OCI-LY1 (cell line): ENCODE measurements around the gene PDZD2.

ENCODE experiments used
- H2AFZ ChIP-seq: fragments of 200-600 bp; sonication (generic), shearing (Covaris generic); 2 replicates; pipeline ENCODE4 v1.6.0; 2014; ENCODE audit warnings: antibody characterized with exemption, mild to moderate bottlenecking, low read length
- H3F3A ChIP-seq: fragments of 200-600 bp; sonication (generic), shearing (Covaris generic); 2 replicates; pipeline ENCODE4 v1.6.0; 2014; ENCODE audit warnings: mild to moderate bottlenecking, antibody characterized with exemption, low read length, moderate library complexity; ENCODE audit not compliant: insufficient read depth
- H3K27ac ChIP-seq: fragments of 200-600 bp; sonication (generic); 2 replicates; pipeline ENCODE4 v1.5.1; 2014; ENCODE audit warnings: low read length, mixed run types, mild to moderate bottlenecking, low read depth; ENCODE audit not compliant: poor library complexity, severe bottlenecking
- H3K27me3 ChIP-seq: fragments of 200-600 bp; sonication (generic); 2 replicates; pipeline ENCODE4 v1.6.0; 2014; ENCODE audit warnings: antibody characterized with exemption, mild to moderate bottlenecking, low read length, moderate library complexity; ENCODE audit not compliant: insufficient read depth
- H3K36me3 ChIP-seq: fragments of 200-600 bp; sonication (generic); 2 replicates; pipeline ENCODE4 v1.6.1; 2014; ENCODE audit warnings: mild to moderate bottlenecking, antibody characterized with exemption, low read length, moderate library complexity, mixed read lengths; ENCODE audit not compliant: insufficient read depth
- H3K4me1 ChIP-seq: fragments of 200-600 bp; sonication (generic); 2 replicates; pipeline ENCODE4 v1.5.1; 2014; ENCODE audit warnings: mild to moderate bottlenecking, low read length, moderate library complexity; ENCODE audit not compliant: insufficient read depth, severe bottlenecking
- H3K4me2 ChIP-seq: fragments of 200-600 bp; sonication (generic), shearing (Covaris generic); 2 replicates; pipeline ENCODE4 v1.6.1; 2014; ENCODE audit warnings: low read length
- H3K4me3 ChIP-seq: fragments of 200-600 bp; sonication (generic); 2 replicates; pipeline ENCODE4 v1.5.1; 2014; ENCODE audit warnings: low read length, low read depth, mild to moderate bottlenecking, mixed read lengths; ENCODE audit not compliant: poor library complexity, severe bottlenecking
- H3K79me2 ChIP-seq: fragments of 200-600 bp; shearing (Covaris generic); 2 replicates; pipeline ENCODE4 v1.6.1; 2016; ENCODE audit warnings: mixed run types, low read length, mixed read lengths; ENCODE audit not compliant: insufficient read depth
- H3K9ac ChIP-seq: fragments of 200-600 bp; sonication (generic), shearing (Covaris generic); 2 replicates; pipeline ENCODE4 v1.6.1; 2014; ENCODE audit warnings: mild to moderate bottlenecking, low read length, mixed read lengths
- H3K9me2 ChIP-seq: fragments of 200-600 bp; sonication (generic), shearing (Covaris generic); 2 replicates; pipeline ENCODE4 v1.6.1; 2014; ENCODE audit warnings: low read depth, mild to moderate bottlenecking, low read length, mixed read lengths
- H3K9me3 ChIP-seq: fragments of 200-600 bp; shearing (Covaris generic); 2 replicates; pipeline ENCODE4 v1.6.1; 2014; ENCODE audit warnings: low read length, mixed read lengths
- H4K20me1 ChIP-seq: fragments of 200-600 bp; sonication (generic), shearing (Covaris generic); 2 replicates; pipeline ENCODE4 v1.6.0; 2016; ENCODE audit warnings: mild to moderate bottlenecking, low read length; ENCODE audit not compliant: insufficient read depth
- EZH2 ChIP-seq: fragments of 200-600 bp; sonication (generic), shearing (Covaris generic); IDR thresholded peaks from 2 replicates; pipeline ENCODE4 v1.8.0; 2017; ENCODE audit warnings: borderline replicate concordance, mixed run types, mild to moderate bottlenecking, antibody characterized with exemption, low read length, moderate library complexity, mixed read lengths
- TF ChIP-seq, protein P1 (sequence below): fragments of 200-600 bp; sonication (generic), shearing (Covaris generic); IDR thresholded peaks from 2 replicates; pipeline ENCODE4 v1.5.1; 2017; ENCODE audit warnings: mild to moderate bottlenecking, antibody characterized with exemption, low read length, moderate library complexity, mixed read lengths

Gene PDZD2

DNA sequence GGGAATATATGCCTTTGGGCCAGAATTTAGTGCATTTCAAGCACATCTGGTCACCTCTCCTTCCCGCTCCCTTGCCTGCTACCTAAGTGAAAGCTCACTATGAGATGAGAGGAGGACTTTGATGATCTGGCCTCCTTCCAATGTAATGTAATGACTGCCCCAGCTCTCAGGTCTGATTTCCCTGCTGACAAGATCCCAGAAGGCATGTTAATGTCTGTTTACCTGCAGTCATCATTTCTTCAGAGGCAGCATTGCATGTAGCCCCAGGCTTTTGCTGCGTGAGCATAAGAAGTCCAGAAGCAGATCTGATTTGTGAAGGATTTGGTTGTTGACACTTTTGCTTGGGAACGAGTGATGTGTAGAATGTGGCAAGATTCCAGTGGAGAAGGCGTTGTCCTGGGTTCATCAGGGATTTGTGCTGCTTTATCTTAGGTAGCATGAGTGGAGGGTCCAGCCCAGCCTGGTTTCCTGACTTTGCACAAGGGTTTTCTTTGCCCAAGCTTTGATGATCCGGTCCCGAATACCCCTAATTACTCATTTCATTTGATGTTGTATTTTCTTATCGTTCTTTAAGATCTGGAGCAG, 342.5 kb downstream of the PDZD2 start:
- Histone ChIP-seq H3K27ac (no peak overlapping the region), H2AFZ (no peak overlapping the region)
- no peak for TF ChIP-seq EZH2
- TF ChIP-seq, protein P1, sequence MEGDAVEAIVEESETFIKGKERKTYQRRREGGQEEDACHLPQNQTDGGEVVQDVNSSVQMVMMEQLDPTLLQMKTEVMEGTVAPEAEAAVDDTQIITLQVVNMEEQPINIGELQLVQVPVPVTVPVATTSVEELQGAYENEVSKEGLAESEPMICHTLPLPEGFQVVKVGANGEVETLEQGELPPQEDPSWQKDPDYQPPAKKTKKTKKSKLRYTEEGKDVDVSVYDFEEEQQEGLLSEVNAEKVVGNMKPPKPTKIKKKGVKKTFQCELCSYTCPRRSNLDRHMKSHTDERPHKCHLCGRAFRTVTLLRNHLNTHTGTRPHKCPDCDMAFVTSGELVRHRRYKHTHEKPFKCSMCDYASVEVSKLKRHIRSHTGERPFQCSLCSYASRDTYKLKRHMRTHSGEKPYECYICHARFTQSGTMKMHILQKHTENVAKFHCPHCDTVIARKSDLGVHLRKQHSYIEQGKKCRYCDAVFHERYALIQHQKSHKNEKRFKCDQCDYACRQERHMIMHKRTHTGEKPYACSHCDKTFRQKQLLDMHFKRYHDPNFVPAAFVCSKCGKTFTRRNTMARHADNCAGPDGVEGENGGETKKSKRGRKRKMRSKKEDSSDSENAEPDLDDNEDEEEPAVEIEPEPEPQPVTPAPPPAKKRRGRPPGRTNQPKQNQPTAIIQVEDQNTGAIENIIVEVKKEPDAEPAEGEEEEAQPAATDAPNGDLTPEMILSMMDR, result no peak

DNA sequence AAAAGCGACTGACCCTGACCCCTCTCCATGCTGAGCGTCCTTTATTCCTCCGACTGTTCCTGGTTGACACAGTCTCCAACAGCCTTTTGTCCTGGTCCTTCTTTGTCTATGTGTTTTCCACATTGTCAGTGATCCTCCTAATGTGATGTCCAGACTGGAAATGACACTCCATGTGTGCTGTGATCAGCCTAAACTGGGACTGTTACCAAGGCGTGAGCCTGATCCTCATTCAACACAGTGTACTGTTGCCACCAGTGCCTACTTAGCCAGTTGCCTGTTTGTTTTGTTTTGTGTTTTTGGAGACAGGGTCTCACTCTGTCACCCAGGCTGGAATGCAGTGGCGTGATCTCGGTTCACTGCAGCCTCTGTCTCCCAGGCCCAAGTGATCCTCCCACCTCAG, 343.1 kb downstream of the PDZD2 start:
- no peaks in the 10 kb centered on the region for H3K9me2 ChIP-seq
- H3K27ac ChIP-seq, result no peak overlapping the region
- no peaks in the 10 kb centered on the region for H3F3A ChIP-seq
- no peaks in the 10 kb centered on the region for H3K27me3 ChIP-seq
- peaks cover 7% of the 10 kb centered on the region for H3K4me1 ChIP-seq
- no peaks in the 10 kb centered on the region for H3K9me3 ChIP-seq
- H3K4me3 ChIP-seq, result no peak overlapping the region
- no peak overlapping the region for H3K9ac ChIP-seq
- no peaks in the 10 kb centered on the region for H3K36me3 ChIP-seq
- no peak overlapping the region for H3K4me2 ChIP-seq
- H2AFZ ChIP-seq, result no peak overlapping the region
- no peaks in the 10 kb centered on the region for H4K20me1 ChIP-seq
- TF ChIP-seq, protein P1, result no peak
- no peak for TF ChIP-seq EZH2
- H3K79me2 ChIP-seq, result no peaks in the 10 kb centered on the region

More for the DNA sequence above, 342.5 kb downstream of the PDZD2 start:
- Histone ChIP-seq H3K9ac (no peak overlapping the region), H3K4me2 (no peak overlapping the region), H3K27me3 (no peaks in the 10 kb centered on the region), H3K36me3 (no peaks in the 10 kb centered on the region), H3F3A (no peaks in the 10 kb centered on the region), H3K4me1 (peaks cover 7% of the 10 kb centered on the region), H3K9me3 (no peaks in the 10 kb centered on the region), H3K79me2 (no peaks in the 10 kb centered on the region), H4K20me1 (no peaks in the 10 kb centered on the region), H3K9me2 (no peaks in the 10 kb centered on the region), H3K4me3 (no peak overlapping the region)

DNA sequence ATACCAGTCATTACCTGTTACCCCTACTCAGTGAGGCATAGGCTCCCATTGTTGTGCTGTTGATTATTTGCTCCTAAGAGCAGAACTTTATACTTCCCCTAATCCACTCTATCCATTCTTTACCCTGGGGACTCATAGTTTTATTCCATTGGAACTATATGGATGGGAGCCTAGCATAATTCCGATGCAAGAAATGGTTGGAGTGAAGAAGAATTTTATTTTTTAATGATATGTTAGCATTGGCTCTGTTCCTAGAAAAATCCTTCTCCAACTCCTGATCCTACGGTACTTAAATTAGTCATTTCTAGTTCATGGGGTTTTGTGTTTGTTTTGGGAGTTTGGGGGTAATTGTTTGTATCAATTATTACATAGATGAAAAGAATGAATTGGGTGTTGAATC, 343.7 kb downstream of the PDZD2 start:
- H3K36me3 ChIP-seq, result no peaks in the 10 kb centered on the region
- no peak overlapping the region for H3K9ac ChIP-seq
- no peaks in the 10 kb centered on the region for H4K20me1 ChIP-seq
- no peak overlapping the region for H3K27ac ChIP-seq
- H3K9me3 ChIP-seq, result no peaks in the 10 kb centered on the region
- no peaks in the 10 kb centered on the region for H3F3A ChIP-seq
- no peaks in the 10 kb centered on the region for H3K27me3 ChIP-seq
- no peak overlapping the region for H3K4me3 ChIP-seq
- no peaks in the 10 kb centered on the region for H3K79me2 ChIP-seq
- peaks cover 7% of the 10 kb centered on the region for H3K4me1 ChIP-seq
- TF ChIP-seq, protein P1, result no peak
- TF ChIP-seq EZH2, result no peak
- H3K4me2 ChIP-seq, result no peak overlapping the region
- H3K9me2 ChIP-seq, result no peaks in the 10 kb centered on the region
- no peak overlapping the region for H2AFZ ChIP-seq
